ENCODE measurements around the gene PPM1B.
A peak's percentile ranks its signal among the peaks of the same experiment; 100 is the strongest.
"Not testable (repeated sequence)": the region's sequence is repeated elsewhere in the genome, so short reads cannot be mapped to it uniquely, and the experiment has no call there.

Gene PPM1B

GRCh38 chr2:44170311-44170717, 1.6 kb downstream of the PPM1B start:
- FAIRE-seq (no peak), DNase-seq (ENCODE audit: insufficient read length, low spot score) (no peak)
- TF ChIP-seq POU2F2 (IDR thresholded peaks at IDR 0.05; ENCODE audit: low read depth, low read length): no peak
- no peak for TF ChIP-seq PAX5 (IDR thresholded peaks at IDR 0.05; ENCODE audit: insufficient read depth, low read length, severe bottlenecking)
- no peak for TF ChIP-seq POLR2A (IDR thresholded peaks at IDR 0.05; ENCODE audit: low read depth, low read length)

GRCh38 chr2:44171018-44171417, 2.3 kb downstream of the PPM1B start:
- DNase-seq (ENCODE audit: insufficient read length, low spot score) (no peak), FAIRE-seq (no peak)
- TF ChIP-seq SPI1 (IDR thresholded peaks at IDR 0.05; ENCODE audit: low read depth, low read length): no peak
- no peak for TF ChIP-seq POU2F2 (IDR thresholded peaks at IDR 0.05; ENCODE audit: low read depth, low read length)
- TF ChIP-seq POLR2A (IDR thresholded peaks at IDR 0.05; ENCODE audit: low read depth, low read length): no peak
- TF ChIP-seq TAF1 (IDR thresholded peaks at IDR 0.05; ENCODE audit: low read depth, low read length): no peak
- no peak for TF ChIP-seq POLR2AphosphoS5 (IDR thresholded peaks at IDR 0.05; ENCODE audit: low read depth, low read length)
- TF ChIP-seq PAX5 (IDR thresholded peaks at IDR 0.05; ENCODE audit: insufficient read depth, low read length, severe bottlenecking): no peak

- FAIRE-seq; DNase-seq (ENCODE audit: insufficient read length, low spot score): not testable (repeated sequence)
These were observed 2.8 kb downstream of the PPM1B start for GRCh38 chr2:44171442-44171841.

- FAIRE-seq: peak; percentile 9
- TF ChIP-seq POLR2A (IDR thresholded peaks at IDR 0.05; ENCODE audit: low read depth, low read length): no peak
- TF ChIP-seq SPI1 (IDR thresholded peaks at IDR 0.05; ENCODE audit: low read depth, low read length): no peak
- TF ChIP-seq POLR2AphosphoS5 (IDR thresholded peaks at IDR 0.05; ENCODE audit: low read depth, low read length): no peak
- no peak for TF ChIP-seq TAF1 (IDR thresholded peaks at IDR 0.05; ENCODE audit: low read depth, low read length)
- TF ChIP-seq POU2F2 (IDR thresholded peaks at IDR 0.05; ENCODE audit: low read depth, low read length): no peak
- DNase-seq (ENCODE audit: insufficient read length, low spot score): no peak
These were observed 3.9 kb downstream of the PPM1B start for GRCh38 chr2:44172576-44172975.

GRCh38 chr2:44178950-44179349, 10.3 kb downstream of the PPM1B start:
- DNase-seq (ENCODE audit: insufficient read length, low spot score) (no peak), FAIRE-seq (no peak)
- TF ChIP-seq POLR2A (IDR thresholded peaks at IDR 0.05; ENCODE audit: low read depth, low read length) (no peak), POU2F2 (IDR thresholded peaks at IDR 0.05; ENCODE audit: low read depth, low read length) (no peak), POLR2AphosphoS5 (IDR thresholded peaks at IDR 0.05; ENCODE audit: low read depth, low read length) (no peak), TAF1 (IDR thresholded peaks at IDR 0.05; ENCODE audit: low read depth, low read length) (no peak), PAX5 (IDR thresholded peaks at IDR 0.05; ENCODE audit: insufficient read depth, low read length, severe bottlenecking) (no peak), SPI1 (IDR thresholded peaks at IDR 0.05; ENCODE audit: low read depth, low read length) (no peak)

- FAIRE-seq (no peak), DNase-seq (ENCODE audit: insufficient read length, low spot score) (no peak)
- TF ChIP-seq SPI1 (IDR thresholded peaks at IDR 0.05; ENCODE audit: low read depth, low read length): peak; percentile 56
- TF ChIP-seq TAF1 (IDR thresholded peaks at IDR 0.05; ENCODE audit: low read depth, low read length): no peak
These were observed 13.0 kb downstream of the PPM1B start for GRCh38 chr2:44181648-44182047.

GRCh38 chr2:44184106-44184505, 15.4 kb downstream of the PPM1B start:
- DNase-seq (ENCODE audit: insufficient read length, low spot score): no peak
- no peak for TF ChIP-seq TAF1 (IDR thresholded peaks at IDR 0.05; ENCODE audit: low read depth, low read length)
- TF ChIP-seq POLR2AphosphoS5 (IDR thresholded peaks at IDR 0.05; ENCODE audit: low read depth, low read length): no peak
- peak; percentile 67 for TF ChIP-seq SPI1 (IDR thresholded peaks at IDR 0.05; ENCODE audit: low read depth, low read length)
- no peak for TF ChIP-seq POLR2A (IDR thresholded peaks at IDR 0.05; ENCODE audit: low read depth, low read length)
- peak; percentile 66 for FAIRE-seq

- TF ChIP-seq SPI1 (IDR thresholded peaks at IDR 0.05; ENCODE audit: low read depth, low read length) (no peak), POLR2AphosphoS5 (IDR thresholded peaks at IDR 0.05; ENCODE audit: low read depth, low read length) (no peak), POLR2A (IDR thresholded peaks at IDR 0.05; ENCODE audit: low read depth, low read length) (no peak), POU2F2 (IDR thresholded peaks at IDR 0.05; ENCODE audit: low read depth, low read length) (no peak), TAF1 (IDR thresholded peaks at IDR 0.05; ENCODE audit: low read depth, low read length) (no peak), PAX5 (IDR thresholded peaks at IDR 0.05; ENCODE audit: insufficient read depth, low read length, severe bottlenecking) (no peak)
- peak; percentile 33 for FAIRE-seq
- no peak for DNase-seq (ENCODE audit: insufficient read length, low spot score)
These were observed 18.1 kb downstream of the PPM1B start for GRCh38 chr2:44186810-44187209.

- no peak for DNase-seq (ENCODE audit: insufficient read length, low spot score)
- TF ChIP-seq SPI1 (IDR thresholded peaks at IDR 0.05; ENCODE audit: low read depth, low read length) (no peak), POLR2A (IDR thresholded peaks at IDR 0.05; ENCODE audit: low read depth, low read length) (no peak), POU2F2 (IDR thresholded peaks at IDR 0.05; ENCODE audit: low read depth, low read length) (no peak), TAF1 (IDR thresholded peaks at IDR 0.05; ENCODE audit: low read depth, low read length) (no peak), PAX5 (IDR thresholded peaks at IDR 0.05; ENCODE audit: insufficient read depth, low read length, severe bottlenecking) (no peak), POLR2AphosphoS5 (IDR thresholded peaks at IDR 0.05; ENCODE audit: low read depth, low read length) (no peak)
- no peak for FAIRE-seq
These were observed 18.6 kb downstream of the PPM1B start for GRCh38 chr2:44187251-44187650.

GRCh38 chr2:44188696-44189095, 20.0 kb downstream of the PPM1B start:
- no peak for FAIRE-seq
- TF ChIP-seq SPI1 (IDR thresholded peaks at IDR 0.05; ENCODE audit: low read depth, low read length) (no peak), PAX5 (IDR thresholded peaks at IDR 0.05; ENCODE audit: insufficient read depth, low read length, severe bottlenecking) (no peak), POLR2AphosphoS5 (IDR thresholded peaks at IDR 0.05; ENCODE audit: low read depth, low read length) (no peak), POLR2A (IDR thresholded peaks at IDR 0.05; ENCODE audit: low read depth, low read length) (no peak), POU2F2 (IDR thresholded peaks at IDR 0.05; ENCODE audit: low read depth, low read length) (no peak), TAF1 (IDR thresholded peaks at IDR 0.05; ENCODE audit: low read depth, low read length) (no peak)
- no peak for DNase-seq (ENCODE audit: insufficient read length, low spot score)

GRCh38 chr2:44189104-44189503, 20.4 kb downstream of the PPM1B start:
- FAIRE-seq: no peak
- TF ChIP-seq POLR2A (IDR thresholded peaks at IDR 0.05; ENCODE audit: low read depth, low read length) (no peak), SPI1 (IDR thresholded peaks at IDR 0.05; ENCODE audit: low read depth, low read length) (peak; percentile 84)

More at GRCh38 chr2:44189104-44189503, 20.4 kb downstream of the PPM1B start:
- no peak for DNase-seq (ENCODE audit: insufficient read length, low spot score)
